OCI-LY7 (cell line): ENCODE results near the gene ABCC10. TPM values are rescaled to one million over a fixed set of nuclear protein-coding genes. Genes with fewer than 3 reads are reported as not detected.

Experiments used
- Bru-seq: library from RNA; stranded (reverse); fragments of 400-500 nt; gene quantifications from one replicate; lab custom pipeline; 2021; lab: Mats Ljungman, UMichigan
- BruChase-seq, 2 experiments: library from RNA; stranded (reverse); fragments of 400-500 nt; gene quantifications; one replicate each; lab custom pipeline; 2021; lab: Mats Ljungman, UMichigan
- BruUV-seq: library from RNA; stranded (reverse); fragments of 400-500 nt; replicated peaks from 2 replicates; lab custom pipeline; 2021; lab: Mats Ljungman, UMichigan
- CTCF ChIA-PET: fragments of 300-600 bp; sonication (Branson Sonifier 250); formaldehyde crosslinking; loops from one replicate; lab custom pipeline; 2022; ENCODE audit warnings: antibody characterized with exemption; ENCODE audit not compliant: unreplicated experiment; lab: Charles Lee
- POLR2A ChIA-PET: fragments of 300-600 bp; sonication (Branson Sonifier 250); formaldehyde crosslinking; loops from one replicate; lab custom pipeline; 2022; ENCODE audit warnings: antibody characterized with exemption; lab: Charles Lee
- DNase-seq: peaks from one replicate; pipeline ENCODE4 v3.0.0-alpha.2; 2015; ENCODE audit warnings: low spot score
- H2AFZ ChIP-seq: fragments of 200-600 bp; sonication (generic), shearing (Covaris generic); 2 replicates; pipeline ENCODE4 v1.6.1; 2014; ENCODE audit warnings: mild to moderate bottlenecking, antibody characterized with exemption, low read length, moderate library complexity
- H3K27ac ChIP-seq: fragments of 200-600 bp; sonication (generic); 2 replicates; pipeline ENCODE4 v1.5.1; 2014; ENCODE audit warnings: mixed run types, low read depth, mild to moderate bottlenecking, moderate library complexity, low read length, inconsistent platforms; ENCODE audit not compliant: poor library complexity, severe bottlenecking
- H3K36me3 ChIP-seq: fragments of 200-600 bp; sonication (generic); 2 replicates; pipeline ENCODE4 v1.6.1; 2014; ENCODE audit warnings: mild to moderate bottlenecking, antibody characterized with exemption, low read length, moderate library complexity, mixed read lengths; ENCODE audit not compliant: insufficient read depth
- H3K4me1 ChIP-seq: fragments of 200-600 bp; sonication (generic); 2 replicates; pipeline ENCODE4 v1.5.1; 2014; ENCODE audit warnings: mild to moderate bottlenecking, low read length; ENCODE audit not compliant: insufficient read depth, poor library complexity, severe bottlenecking
- H3K4me2 ChIP-seq: fragments of 200-600 bp; sonication (generic); 2 replicates; pipeline ENCODE4 v1.6.1; 2014; ENCODE audit warnings: mild to moderate bottlenecking, low read length
- H3K4me3 ChIP-seq: fragments of 200-600 bp; sonication (generic); 2 replicates; pipeline ENCODE4 v1.5.1; 2014; ENCODE audit warnings: mild to moderate bottlenecking, low read depth, low read length; ENCODE audit not compliant: poor library complexity, severe bottlenecking
- H3K79me2 ChIP-seq: fragments of 200-600 bp; sonication (generic); 2 replicates; pipeline ENCODE4 v1.6.1; 2016; ENCODE audit warnings: low read depth, mild to moderate bottlenecking, low read length, moderate library complexity, mixed read lengths; ENCODE audit not compliant: insufficient read depth
- H3K9me2 ChIP-seq: fragments of 200-600 bp; sonication (generic); 2 replicates; pipeline ENCODE4 v1.6.1; 2016; ENCODE audit warnings: mild to moderate bottlenecking, low read length, mixed read lengths; ENCODE audit not compliant: insufficient read depth
- H3K9me3 ChIP-seq: fragments of 200-600 bp; sonication (generic); 2 replicates; pipeline ENCODE4 v1.6.1; 2014; ENCODE audit warnings: mild to moderate bottlenecking, mixed run types, low read length, mixed read lengths
- H4K20me1 ChIP-seq: fragments of 200-600 bp; sonication (generic); 2 replicates; pipeline ENCODE4 v1.6.1; 2014; ENCODE audit warnings: mild to moderate bottlenecking, antibody characterized with exemption, low read length, moderate library complexity, mixed read lengths; ENCODE audit not compliant: insufficient read depth
- CTCF ChIP-seq: fragments of 200-600 bp; sonication (generic); conservative IDR thresholded peaks from 2 replicates; pipeline ENCODE4 v1.5.1; 2014; ENCODE audit warnings: mild to moderate bottlenecking, antibody characterized with exemption, low read length, moderate library complexity, mixed read lengths
- EZH2phosphoT487 ChIP-seq: fragments of 200-600 bp; sonication (generic); IDR thresholded peaks from 2 replicates; pipeline ENCODE4 v1.6.1; 2018; ENCODE audit warnings: low read depth, borderline replicate concordance, mild to moderate bottlenecking, mixed run types, antibody characterized with exemption, low read length, moderate library complexity, mixed read lengths
- intact Hi-C: fragments of 100-400 bp; cut with micrococcal nuclease; formaldehyde crosslinking; loops from one replicate; pipeline ENCODE4 v1.10.0; 2022; ENCODE audit not compliant: unreplicated experiment
- long read RNA-seq: library from polyadenylated mRNA; stranded (forward); transcript quantifications from one replicate; pipeline ENCODE4 v2.0.0, GENCODE V29; 2022
- total RNA-seq, 2 experiments: library from RNA; depleted of rRNA in 1 of 2; stranded (reverse); fragments of >200 nt in 1 of 2; shearing (Covaris generic) in 1 of 2; gene quantifications; 2 replicates each; pipeline ENCODE4 v1.2.3, GENCODE V29; 2014 to 2022

Gene ABCC10
- total RNA-seq (2014; rRNA removed; shearing (Covaris generic)) (11.4 and 12.4 TPM in 2 replicates), total RNA-seq (2022) (31.1 and 35.3 TPM in 2 replicates), Bru-seq, nascent RNA (percentile 61 among the genes with signal in this experiment), BruChase-seq, experiment 1, labeled RNA remaining after a 6-hour chase (percentile 70 among the genes with signal in this experiment), BruChase-seq, experiment 2, labeled RNA remaining after a 2-hour chase (percentile 70 among the genes with signal in this experiment)
- long read RNA-seq, full-length matches to known transcripts, result 1 of 24 reads
- long read RNA-seq, partial matches to known transcripts, result 8 of 24 reads
- long read RNA-seq, other reads (novel, unspliced or antisense), result 15 of 24 reads

- H3K9me2 ChIP-seq, result no peaks in the 10 kb centered on the region
- peak within 1 kb of the TSS; percentile 90 for H3K4me2 ChIP-seq
- peak; percentile 72 for TF ChIP-seq CTCF
- TF ChIP-seq EZH2phosphoT487, result no peak
- peaks cover 16% of the 10 kb centered on the region; the same call in 1 of the 2 replicates for H3K79me2 ChIP-seq
- H3K9me3 ChIP-seq, result no peaks in the 10 kb centered on the region
- CTCF ChIA-PET, result interaction anchor here (0.7 kb wide), 1 partner anchor 284 kb away, joined by 3 read pairs; no protein-coding TSS in a partner anchor
- intact Hi-C loops, result loop anchor here (1.0 kb wide), 1 partner anchor 58 kb away; the partner anchor contains the start of gene ZNF318
- BruUV-seq, result no TSS peak
- H3K27ac ChIP-seq, result peak within 1 kb of the TSS; percentile 57
- POLR2A ChIA-PET, result interaction anchor here (0.7 to 1.2 kb wide), 10 partner anchors 11 to 649 kb away, joined by 3 to 10 read pairs (median 3); partner anchors contain the start of genes CNPY3, POLR1C, YIPF3 and ZNF318
- H3K4me3 ChIP-seq, result peak within 1 kb of the TSS; percentile 84
- 0 out of 2 replicates have a peak, but pooled peaks cover 4% of the 10 kb centered on the region for H3K36me3 ChIP-seq
- H4K20me1 ChIP-seq, result no peaks in the 10 kb centered on the region
- peak within 1 kb of the TSS; percentile 94 for H2AFZ ChIP-seq
- H3K4me1 ChIP-seq, result peaks cover 21% of the 10 kb centered on the region
- peak; percentile 95 for DNase-seq
Observed at GRCh38 chr6:43427406-43428111, at the start of gene ABCC10. Gene ABCC10, plus strand, starts transcription at chr6:43427541. Its CDS starts 438 bp downstream, at chr6:43427979.

- no peaks in the 10 kb centered on the region for H3K9me2 ChIP-seq
- DNase-seq, result no peak
- TF ChIP-seq CTCF (no peak), EZH2phosphoT487 (no peak)
- no peaks in the 10 kb centered on the region for H3K9me3 ChIP-seq
- no peaks in the 10 kb centered on the region for H4K20me1 ChIP-seq
- H3K27ac ChIP-seq, result no peak overlapping the region
- peak overlapping the region; percentile 15 for H3K4me3 ChIP-seq
- ChIA-PET CTCF (interaction anchor here (1.3 kb wide), 1 partner anchor 8 kb away, joined by 6 read pairs; the partner anchor contains the start of gene ZNF318), POLR2A (interaction anchor here (0.6 to 2.0 kb wide), 5 partner anchors 8 to 251 kb away, joined by 3 to 7 read pairs (median 3); partner anchors contain the start of genes GTPBP2 and ZNF318)
- no TSS peak for BruUV-seq
- peak overlapping the region; percentile 58 for H3K4me2 ChIP-seq
- H3K4me1 ChIP-seq, result peaks cover 86% of the 10 kb centered on the region
- intact Hi-C loops, result no loop called here
- no peaks in the 10 kb centered on the region for H3K79me2 ChIP-seq
- peak overlapping the region; percentile 29; the same call in 1 of the 2 replicates for H2AFZ ChIP-seq
- H3K36me3 ChIP-seq, result no peaks in the 10 kb centered on the region
Observed at GRCh38 chr6:43377710-43378229, 49.6 kb upstream of the ABCC10 start.
